Naive B cell (primary cell): ENCODE measurements around the gene IL36A. TPM values are rescaled to one million over a fixed set of nuclear protein-coding genes. Genes with fewer than 3 reads are reported as not detected.

Experiments used
- ATAC-seq, 2 donors: fragments of 150-1000 bp; cut with Tn5 transposase; 2 replicates each; pipeline ENCODE4 v1.10.0; 2021; ENCODE audit warnings: low read depth in 2 of 2, mild to moderate bottlenecking in 2 of 2, moderate library complexity in 2 of 2
- DNase-seq: peaks from one replicate; pipeline ENCODE4 v3.0.0; 2022
- H3K27ac Mint-ChIP-seq, 6 donors: one replicate each; pipeline ENCODE4 v1.8.0; 2020 to 2022; ENCODE audit warnings: mild to moderate bottlenecking in 6 of 6, mixed read lengths in 6 of 6, moderate library complexity in 5 of 6, inconsistent platforms in 2 of 6
- H3K27me3 Mint-ChIP-seq, 3 donors: one replicate each; pipeline ENCODE4 v1.8.0; 2021 to 2022; ENCODE audit warnings: mixed read lengths in 3 of 3, mild to moderate bottlenecking in 1 of 3
- H3K36me3 Mint-ChIP-seq, 2 donors: one replicate each; pipeline ENCODE4 v1.8.0; 2020 to 2022; ENCODE audit warnings: mixed read lengths in 2 of 2, inconsistent platforms in 1 of 2, mild to moderate bottlenecking in 1 of 2
- H3K4me1 Mint-ChIP-seq, 3 donors: one replicate each; pipeline ENCODE4 v1.8.0; 2020 to 2022; ENCODE audit warnings: mixed read lengths in 3 of 3, inconsistent platforms in 1 of 3, mild to moderate bottlenecking in 1 of 3, moderate library complexity in 1 of 3
- H3K4me3 Mint-ChIP-seq, 8 donors: one replicate each; pipeline ENCODE4 v1.8.0; 2020 to 2022; ENCODE audit warnings: mild to moderate bottlenecking in 8 of 8, mixed read lengths in 8 of 8, moderate library complexity in 8 of 8, inconsistent platforms in 2 of 8
- H3K9me3 Mint-ChIP-seq, 7 donors: one replicate each; pipeline ENCODE4 v1.8.0; 2020 to 2022; ENCODE audit warnings: mixed read lengths in 7 of 7, mild to moderate bottlenecking in 5 of 7, inconsistent platforms in 2 of 7, moderate library complexity in 1 of 7
- polyA plus RNA-seq, 6 donors: library from polyadenylated mRNA; unstranded; fragments of 300-500 nt; fragmentation: Illumina TruSeq; gene quantifications; one replicate each; pipeline ENCODE4 v1.2.3, GENCODE V29; 2021; ENCODE audit warnings: low read depth in 6 of 6

The IL36A gene
- polyA plus RNA-seq, 6 donors from 2014 or later = not detected

GRCh38 chr2:113038291-113038690, 33.0 kb downstream of the IL36A start:
- H3K36me3 Mint-ChIP-seq = no peaks in the 10 kb centered on the region
- peaks cover 0 to 9% (median 4%) of the 10 kb centered on the region in 7 donors for H3K9me3 Mint-ChIP-seq
- H3K27ac Mint-ChIP-seq = no peak overlapping the region
- H3K4me3 Mint-ChIP-seq = no peak overlapping the region
- ATAC-seq (no peak), DNase-seq (no peak)
- peaks cover 32 to 41% (median 36%) of the 10 kb centered on the region in 3 donors for H3K27me3 Mint-ChIP-seq
- no peaks in the 10 kb centered on the region for H3K4me1 Mint-ChIP-seq

- no peak for DNase-seq
- ATAC-seq = no peak
- Mint-ChIP-seq H3K4me1 (no peaks in the 10 kb centered on the region), H3K9me3 (peaks cover 0 to 9% (median 4%) of the 10 kb centered on the region in 7 donors), H3K4me3 (no peak overlapping the region), H3K27me3 (peaks cover 26 to 36% (median 33%) of the 10 kb centered on the region in 3 donors), H3K36me3 (no peaks in the 10 kb centered on the region), H3K27ac (no peak overlapping the region)
Measured at GRCh38 chr2:113039158-113039557, 33.9 kb downstream of the IL36A start.

- Mint-ChIP-seq H3K36me3 (no peaks in the 10 kb centered on the region), H3K27ac (no peak overlapping the region), H3K4me1 (no peaks in the 10 kb centered on the region), H3K9me3 (peaks cover 0 to 9% (median 4%) of the 10 kb centered on the region in 7 donors), H3K4me3 (no peak overlapping the region), H3K27me3 (peaks cover 24 to 31% (median 31%) of the 10 kb centered on the region in 3 donors)
- no peak for ATAC-seq
- no peak for DNase-seq
Measured at GRCh38 chr2:113039719-113040118, 34.5 kb downstream of the IL36A start.

- Mint-ChIP-seq H3K4me3 (no peak overlapping the region), H3K27me3 (peaks cover 17 to 29% (median 23%) of the 10 kb centered on the region in 3 donors), H3K27ac (no peak overlapping the region), H3K4me1 (no peaks in the 10 kb centered on the region), H3K9me3 (peaks cover 0 to 10% (median 5%) of the 10 kb centered on the region in 7 donors), H3K36me3 (no peaks in the 10 kb centered on the region)
- DNase-seq (no peak), ATAC-seq (no peak)
Measured at GRCh38 chr2:113041871-113042270, 36.6 kb downstream of the IL36A start.

GRCh38 chr2:113046465-113046864, 41.2 kb downstream of the IL36A start:
- peaks cover 7 to 23% (median 12%) of the 10 kb centered on the region in 3 donors for H3K27me3 Mint-ChIP-seq
- H3K4me3 Mint-ChIP-seq = no peak overlapping the region
- ATAC-seq = no peak
- no peaks in the 10 kb centered on the region for H3K4me1 Mint-ChIP-seq
- no peak for DNase-seq
- no peak overlapping the region for H3K27ac Mint-ChIP-seq
- H3K36me3 Mint-ChIP-seq = peaks cover 0 to 11% of the 10 kb centered on the region in 2 donors
- peaks cover 0 to 13% (median 5%) of the 10 kb centered on the region in 7 donors for H3K9me3 Mint-ChIP-seq

- Mint-ChIP-seq H3K27me3 (peaks cover 25 to 58% (median 30%) of the 10 kb centered on the region in 3 donors), H3K4me3 (no peak overlapping the region), H3K27ac (no peak overlapping the region), H3K9me3 (peaks cover 17 to 31% (median 26%) of the 10 kb centered on the region in 7 donors), H3K4me1 (no peaks in the 10 kb centered on the region), H3K36me3 (peaks cover 18 to 32% of the 10 kb centered on the region in 2 donors)
- DNase-seq = no peak
- no peak for ATAC-seq
Measured at GRCh38 chr2:113050921-113051895, 45.9 kb downstream of the IL36A start.

- peak within 1 kb of the TSS in 1 of 8 donors; percentile 35 for H3K4me3 Mint-ChIP-seq
- peak within 1 kb of the TSS in 1 of 6 donors; percentile 23 for H3K27ac Mint-ChIP-seq
- ATAC-seq (no peak), DNase-seq (no peak)
- H3K9me3 Mint-ChIP-seq = peaks cover 20 to 33% (median 29%) of the 10 kb centered on the region in 7 donors
- H3K36me3 Mint-ChIP-seq = peaks cover 18 to 32% of the 10 kb centered on the region in 2 donors
- H3K27me3 Mint-ChIP-seq = peaks cover 20 to 57% (median 25%) of the 10 kb centered on the region in 3 donors
- no peaks in the 10 kb centered on the region for H3K4me1 Mint-ChIP-seq
Measured at GRCh38 chr2:113052396-113052917, 47.2 kb downstream of the IL36A start, which contains the start of gene IL36B. Gene IL36B, minus strand, starts transcription at chr2:113052867.

GRCh38 chr2:113053666-113054065, 48.4 kb downstream of the IL36A start:
- H3K27ac Mint-ChIP-seq = no peak overlapping the region
- peaks cover 18 to 32% of the 10 kb centered on the region in 2 donors for H3K36me3 Mint-ChIP-seq
- H3K4me1 Mint-ChIP-seq = no peaks in the 10 kb centered on the region
- H3K4me3 Mint-ChIP-seq = no peak overlapping the region
- peaks cover 26 to 55% (median 28%) of the 10 kb centered on the region in 3 donors for H3K27me3 Mint-ChIP-seq
- no peak for DNase-seq
- ATAC-seq = no peak
- peaks cover 20 to 33% (median 29%) of the 10 kb centered on the region in 7 donors for H3K9me3 Mint-ChIP-seq

- Mint-ChIP-seq H3K27me3 (peaks cover 27 to 56% (median 29%) of the 10 kb centered on the region in 3 donors), H3K4me3 (no peak overlapping the region), H3K4me1 (no peaks in the 10 kb centered on the region), H3K9me3 (peaks cover 20 to 33% (median 29%) of the 10 kb centered on the region in 7 donors), H3K27ac (no peak overlapping the region), H3K36me3 (peaks cover 18 to 32% of the 10 kb centered on the region in 2 donors)
- no peak for ATAC-seq
- DNase-seq = no peak
Measured at GRCh38 chr2:113054066-113054465, 48.8 kb downstream of the IL36A start.

GRCh38 chr2:113056521-113056920, 51.3 kb downstream of the IL36A start:
- no peak for ATAC-seq
- Mint-ChIP-seq H3K4me3 (no peak overlapping the region), H3K27ac (no peak overlapping the region), H3K9me3 (peaks cover 16 to 33% (median 27%) of the 10 kb centered on the region in 7 donors), H3K36me3 (peaks cover 18 to 20% of the 10 kb centered on the region in 2 donors), H3K4me1 (no peaks in the 10 kb centered on the region), H3K27me3 (peaks cover 31 to 63% (median 32%) of the 10 kb centered on the region in 3 donors)
- DNase-seq = no peak

GRCh38 chr2:113057117-113057516, 51.9 kb downstream of the IL36A start:
- ATAC-seq (no peak), DNase-seq (no peak)
- Mint-ChIP-seq H3K27ac (no peak overlapping the region), H3K4me1 (no peaks in the 10 kb centered on the region), H3K36me3 (peaks cover 18 to 20% of the 10 kb centered on the region in 2 donors), H3K4me3 (no peak overlapping the region), H3K9me3 (peaks cover 16 to 33% (median 27%) of the 10 kb centered on the region in 7 donors), H3K27me3 (peaks cover 29 to 59% (median 29%) of the 10 kb centered on the region in 3 donors)
